ENCODE measurements around the gene ISCU.

ISCU gene

GRCh38 chr12:108592033-108592909 is 29.9 kb downstream of the ISCU start:
- no peak for DNase-seq

- DNase-seq, result no peak
Measured at GRCh38 chr12:108594323-108594903, 32.0 kb downstream of the ISCU start.

- DNase-seq, result no peak
Measured at GRCh38 chr12:108594960-108595710, 32.7 kb downstream of the ISCU start.

GRCh38 chr12:108595711-108596647 is 33.6 kb downstream of the ISCU start:
- no peak for DNase-seq

- no peak for DNase-seq
Measured at GRCh38 chr12:108596854-108597558, 34.6 kb downstream of the ISCU start.

GRCh38 chr12:108597559-108598471 is 35.4 kb downstream of the ISCU start, which contains the start of gene TMEM119:
Gene TMEM119, minus strand, starts transcription at chr12:108598084. Its CDS starts 5,701 bp downstream, at chr12:108592383.
- DNase-seq, result no peak

- DNase-seq, result no peak
Measured at GRCh38 chr12:108598553-108599250, 36.3 kb downstream of the ISCU start.

- no peak for DNase-seq
Measured at GRCh38 chr12:108599541-108599940, 37.1 kb downstream of the ISCU start.

GRCh38 chr12:108599948-108600701 is 37.7 kb downstream of the ISCU start:
- no peak for DNase-seq

- no peak for DNase-seq
Measured at GRCh38 chr12:108600702-108601007, 38.3 kb downstream of the ISCU start.

- DNase-seq, result no peak
Measured at GRCh38 chr12:108602209-108602705, 39.9 kb downstream of the ISCU start.

- DNase-seq, result no peak
Measured at GRCh38 chr12:108602976-108603704, 40.7 kb downstream of the ISCU start.

- no peak for DNase-seq
Measured at GRCh38 chr12:108603743-108604142, 41.3 kb downstream of the ISCU start.

GRCh38 chr12:108604208-108604941 is 42.0 kb downstream of the ISCU start:
- no peak for DNase-seq

- no peak for DNase-seq
Measured at GRCh38 chr12:108605000-108605689, 42.7 kb downstream of the ISCU start.

GRCh38 chr12:108605690-108606406 is 43.5 kb downstream of the ISCU start:
- no peak for DNase-seq

Measured in activated CD8-positive, alpha-beta memory T cell treated with anti-CD3 and anti-CD28 coated beads for 24 hours (primary cell).